Mammary epithelial cell (primary cell): ENCODE measurements around the gene GLB1L2.

Experiments
- EZH2 ChIP-seq: IDR thresholded peaks from 2 replicates; pipeline ENCODE4 v1.6.1; 2012; ENCODE audit warnings: low read length, inconsistent platforms, borderline replicate concordance
- TF ChIP-seq, protein P1 (sequence below), 2 donors: IDR thresholded peaks in 1 of 2; conservative IDR thresholded peaks in 1 of 2; 2 replicates each; pipeline ENCODE4 v1.5.1; 2011 to 2012; ENCODE audit warnings: inconsistent platforms in 2 of 2, low read length in 2 of 2, mild to moderate bottlenecking in 2 of 2, control low read depth in 1 of 2, low read depth in 1 of 2; ENCODE audit not compliant: insufficient read depth in 1 of 2; ENCODE audit errors: extremely low read depth in 1 of 2

DNA sequence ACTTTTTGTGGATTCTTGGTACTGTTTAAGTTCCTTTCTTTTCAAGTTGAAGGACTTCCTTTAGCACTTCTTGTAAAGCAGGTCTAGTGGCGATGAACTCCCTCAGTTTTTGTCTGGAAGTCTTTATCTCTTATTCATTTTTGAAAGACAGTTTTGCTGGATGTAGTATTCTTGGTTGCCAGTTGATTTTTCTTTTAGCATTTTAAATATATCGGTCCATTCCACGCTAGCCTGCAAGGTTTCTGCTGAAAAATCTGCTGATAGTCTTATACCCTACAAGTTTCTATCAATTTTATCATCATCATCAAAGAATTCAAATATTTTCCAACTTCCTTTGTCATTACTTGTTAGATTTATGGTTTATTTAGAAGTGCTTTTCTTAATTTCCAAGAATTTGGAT is 14.7 kb upstream of the GLB1L2 start:
- TF ChIP-seq, protein P1, sequence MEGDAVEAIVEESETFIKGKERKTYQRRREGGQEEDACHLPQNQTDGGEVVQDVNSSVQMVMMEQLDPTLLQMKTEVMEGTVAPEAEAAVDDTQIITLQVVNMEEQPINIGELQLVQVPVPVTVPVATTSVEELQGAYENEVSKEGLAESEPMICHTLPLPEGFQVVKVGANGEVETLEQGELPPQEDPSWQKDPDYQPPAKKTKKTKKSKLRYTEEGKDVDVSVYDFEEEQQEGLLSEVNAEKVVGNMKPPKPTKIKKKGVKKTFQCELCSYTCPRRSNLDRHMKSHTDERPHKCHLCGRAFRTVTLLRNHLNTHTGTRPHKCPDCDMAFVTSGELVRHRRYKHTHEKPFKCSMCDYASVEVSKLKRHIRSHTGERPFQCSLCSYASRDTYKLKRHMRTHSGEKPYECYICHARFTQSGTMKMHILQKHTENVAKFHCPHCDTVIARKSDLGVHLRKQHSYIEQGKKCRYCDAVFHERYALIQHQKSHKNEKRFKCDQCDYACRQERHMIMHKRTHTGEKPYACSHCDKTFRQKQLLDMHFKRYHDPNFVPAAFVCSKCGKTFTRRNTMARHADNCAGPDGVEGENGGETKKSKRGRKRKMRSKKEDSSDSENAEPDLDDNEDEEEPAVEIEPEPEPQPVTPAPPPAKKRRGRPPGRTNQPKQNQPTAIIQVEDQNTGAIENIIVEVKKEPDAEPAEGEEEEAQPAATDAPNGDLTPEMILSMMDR (conservative IDR thresholded peaks at IDR 0.05 in 1 of 2, IDR thresholded peaks at IDR 0.05 in 1 of 2; ENCODE audit: extremely low read depth in 1 of 2, insufficient read depth in 1 of 2, low read depth in 1 of 2, low read length in 2 of 2), result no peak
- TF ChIP-seq EZH2, result no peak
